ENCODE data around the gene HERC5. TPM values are rescaled to one million over a fixed set of nuclear protein-coding genes. Genes with fewer than 3 reads are reported as not detected.

HERC5 gene
- polyA plus RNA-seq, 6 donors from 2014 or later, result 6.2 to 10.5 (median 7.5) TPM

DNA sequence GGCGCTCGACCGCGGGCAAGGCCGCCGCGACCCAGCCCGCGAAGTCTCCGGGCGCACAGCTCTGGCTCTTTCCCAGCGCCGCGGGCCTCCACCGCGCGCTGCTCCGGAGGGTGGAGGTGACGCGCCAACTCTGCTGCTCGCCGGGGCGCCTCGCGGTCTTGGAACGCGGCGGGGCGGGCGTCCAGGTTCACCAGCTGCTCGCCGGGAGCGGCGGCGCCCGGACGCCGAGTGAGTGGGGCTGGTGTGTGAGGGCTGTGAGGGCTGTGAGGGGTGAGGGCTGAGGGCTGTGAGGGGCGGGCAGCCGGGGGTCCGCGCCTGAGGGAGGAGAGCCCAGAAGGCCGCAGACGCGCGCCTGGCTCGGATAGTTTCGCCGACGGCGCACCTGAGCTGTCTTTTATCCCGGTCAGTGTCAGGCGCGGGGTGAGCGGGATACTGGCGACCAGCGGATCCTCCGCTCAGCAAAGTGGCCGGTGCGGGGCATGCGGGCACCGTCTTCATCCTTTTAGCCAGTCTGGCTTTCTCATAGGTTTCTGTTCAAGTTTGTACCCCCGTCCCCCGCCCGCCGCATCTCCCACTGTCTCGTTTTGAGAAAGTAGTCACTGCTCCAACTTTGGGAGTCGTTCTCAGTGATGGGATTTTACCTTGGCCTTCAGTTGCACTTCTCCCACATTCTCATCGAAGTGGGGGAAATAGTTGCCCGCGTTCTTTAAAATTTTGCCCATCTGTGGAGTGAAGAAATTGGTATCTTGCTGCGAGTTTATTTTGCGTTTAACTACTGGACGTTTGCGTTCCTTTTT is 586 bp downstream of the HERC5 start:
- Mint-ChIP-seq H3K4me3 (peak overlapping the region; percentile 88 to 100 (median 100)), H3K27ac (peak overlapping the region; percentile 84 to 93 (median 86)), H3K36me3 (peaks cover 7 to 9% of the 10 kb centered on the region in 2 donors), H3K9me3 (peaks cover 0 to 3% (median 0%) of the 10 kb centered on the region in 7 donors), H3K27me3 (no peaks in the 10 kb centered on the region), H3K4me1 (peaks cover 7 to 22% (median 18%) of the 10 kb centered on the region in 3 donors)
- DNase-seq (peak; percentile 5), ATAC-seq (ENCODE audit: low read depth in 2 of 2) (peak; percentile 47 to 48)

GRCh38 chr4:88458104-88458740 is 1.3 kb downstream of the HERC5 start:
- H3K9me3 Mint-ChIP-seq, result peaks cover 0 to 3% (median 0%) of the 10 kb centered on the region in 7 donors
- peak overlapping the region in 5 of 6 donors; percentile 38 to 93 (median 86) for H3K27ac Mint-ChIP-seq
- peaks cover 7 to 22% (median 18%) of the 10 kb centered on the region in 3 donors for H3K4me1 Mint-ChIP-seq
- DNase-seq, result no peak
- peak overlapping the region; percentile 88 to 100 (median 100) for H3K4me3 Mint-ChIP-seq
- ATAC-seq (ENCODE audit: low read depth in 2 of 2), result no peak
- peaks cover 7 to 13% of the 10 kb centered on the region in 2 donors for H3K36me3 Mint-ChIP-seq
- H3K27me3 Mint-ChIP-seq, result no peaks in the 10 kb centered on the region

DNA sequence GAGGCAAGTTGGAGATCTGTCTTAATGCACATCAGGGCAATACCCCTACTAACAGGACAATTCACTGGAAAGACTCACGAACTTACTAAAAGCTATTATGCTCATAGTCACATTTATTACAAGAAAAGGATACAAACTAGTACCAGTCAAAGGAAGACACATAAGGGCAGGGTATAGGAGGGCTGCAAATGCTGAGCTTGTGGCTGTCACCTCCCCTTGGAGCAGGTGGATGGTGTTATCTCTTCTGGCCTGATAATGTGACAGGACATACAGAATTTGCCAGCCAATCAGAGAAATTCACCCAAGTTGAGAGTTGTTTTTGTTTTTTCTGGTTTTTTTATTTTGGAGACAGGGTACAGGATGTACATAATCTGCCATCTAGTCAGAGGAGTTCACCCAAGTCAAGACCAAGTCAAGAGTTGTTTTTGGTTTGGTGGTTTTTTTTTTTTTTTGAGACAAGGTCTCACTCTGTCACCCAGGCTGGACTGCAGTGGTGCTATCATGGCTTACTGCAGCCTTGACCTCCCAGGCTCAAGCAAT is 8.8 kb downstream of the HERC5 start:
- no peaks in the 10 kb centered on the region for H3K27me3 Mint-ChIP-seq
- no peak for DNase-seq

GRCh38 chr4:88467392-88467791 is 10.5 kb downstream of the HERC5 start:
- Mint-ChIP-seq H3K27ac (no peak overlapping the region), H3K9me3 (peaks cover 0 to 5% (median 0%) of the 10 kb centered on the region in 7 donors), H3K4me3 (no peak overlapping the region), H3K4me1 (no peaks in the 10 kb centered on the region), H3K27me3 (no peaks in the 10 kb centered on the region), H3K36me3 (peaks cover 30 to 33% of the 10 kb centered on the region in 2 donors)
- ATAC-seq (ENCODE audit: low read depth in 2 of 2), result no peak
- no peak for DNase-seq

More for the DNA sequence above, 8.8 kb downstream of the HERC5 start:
- peaks cover 0 to 5% (median 0%) of the 10 kb centered on the region in 7 donors for H3K9me3 Mint-ChIP-seq
- H3K36me3 Mint-ChIP-seq, result peaks cover 30 to 35% of the 10 kb centered on the region in 2 donors
- no peak overlapping the region for H3K27ac Mint-ChIP-seq
- no peak overlapping the region for H3K4me3 Mint-ChIP-seq
- no peaks in the 10 kb centered on the region for H3K4me1 Mint-ChIP-seq
- ATAC-seq (ENCODE audit: low read depth in 2 of 2), result no peak

DNA sequence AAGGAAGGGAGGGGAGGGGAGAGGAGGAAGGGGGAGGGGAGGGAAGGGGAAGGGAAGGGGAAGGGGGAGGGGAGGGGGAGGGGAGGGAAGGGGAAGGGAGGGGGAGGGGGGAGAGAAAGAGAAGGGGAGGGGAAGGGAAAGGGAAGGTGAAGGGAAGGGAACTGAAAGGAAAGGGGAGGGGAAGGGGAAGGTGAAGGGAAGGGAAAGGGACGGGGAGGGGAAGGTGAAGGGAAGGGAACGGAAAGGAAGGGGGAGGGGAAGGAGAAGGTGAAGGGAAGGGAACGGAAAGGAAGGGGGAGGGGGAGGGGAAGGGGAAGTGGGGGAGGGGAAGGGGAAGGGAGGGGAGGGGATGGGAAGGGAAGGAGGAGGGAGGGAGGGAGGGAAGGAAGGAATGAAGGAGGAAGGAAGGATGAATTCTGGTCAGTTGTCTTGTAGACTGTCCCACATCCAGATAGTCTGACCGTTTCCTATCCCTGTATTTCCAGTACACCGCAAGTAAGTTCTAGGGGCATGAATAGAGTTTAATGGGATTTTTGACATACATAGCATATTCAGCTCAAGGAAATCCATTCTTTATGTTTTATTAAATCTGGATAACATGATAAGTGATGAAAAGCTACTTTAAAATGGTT is 20.4 kb downstream of the HERC5 start:
- Mint-ChIP-seq H3K27me3 (no peaks in the 10 kb centered on the region), H3K9me3 (no peaks in the 10 kb centered on the region), H3K27ac (no peak overlapping the region), H3K36me3 (peaks cover 15 to 19% of the 10 kb centered on the region in 2 donors), H3K4me3 (no peak overlapping the region), H3K4me1 (no peaks in the 10 kb centered on the region)
- no peak for ATAC-seq (ENCODE audit: low read depth in 2 of 2)
- DNase-seq, result no peak

DNA sequence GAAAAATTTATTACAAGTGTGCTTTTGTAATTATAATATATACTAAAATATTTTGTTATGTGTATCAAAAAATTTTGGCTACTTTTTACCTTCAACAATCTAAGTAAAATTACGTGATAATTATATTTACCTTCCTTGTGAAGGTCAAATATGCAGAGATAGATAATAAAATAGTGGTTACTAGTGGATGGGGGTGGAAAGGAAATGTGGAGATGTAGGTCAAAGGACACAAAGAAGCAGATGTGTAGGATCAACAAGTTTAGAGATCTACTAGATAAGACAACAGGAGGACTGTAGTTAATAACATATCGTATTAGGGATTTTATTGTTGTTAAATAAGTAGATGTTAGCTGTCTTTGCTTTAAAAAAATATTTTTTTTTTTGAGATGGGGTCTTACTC is 21.3 kb downstream of the HERC5 start:
- H3K4me1 Mint-ChIP-seq, result no peaks in the 10 kb centered on the region
- H3K4me3 Mint-ChIP-seq, result no peak overlapping the region
- peaks cover 11 to 14% of the 10 kb centered on the region in 2 donors for H3K36me3 Mint-ChIP-seq
- no peak for DNase-seq
- no peak for ATAC-seq (ENCODE audit: low read depth in 2 of 2)
- no peaks in the 10 kb centered on the region for H3K9me3 Mint-ChIP-seq
- H3K27ac Mint-ChIP-seq, result no peak overlapping the region
- H3K27me3 Mint-ChIP-seq, result no peaks in the 10 kb centered on the region

GRCh38 chr4:88481537-88481936 is 24.6 kb downstream of the HERC5 start:
- no peaks in the 10 kb centered on the region for H3K27me3 Mint-ChIP-seq
- peaks cover 5 to 7% of the 10 kb centered on the region in 2 donors for H3K36me3 Mint-ChIP-seq
- DNase-seq, result no peak
- no peaks in the 10 kb centered on the region for H3K4me1 Mint-ChIP-seq
- no peak overlapping the region for H3K4me3 Mint-ChIP-seq
- no peak for ATAC-seq (ENCODE audit: low read depth in 2 of 2)
- H3K9me3 Mint-ChIP-seq, result no peaks in the 10 kb centered on the region
- H3K27ac Mint-ChIP-seq, result peak overlapping the region in 1 of 6 donors; percentile 36

DNA sequence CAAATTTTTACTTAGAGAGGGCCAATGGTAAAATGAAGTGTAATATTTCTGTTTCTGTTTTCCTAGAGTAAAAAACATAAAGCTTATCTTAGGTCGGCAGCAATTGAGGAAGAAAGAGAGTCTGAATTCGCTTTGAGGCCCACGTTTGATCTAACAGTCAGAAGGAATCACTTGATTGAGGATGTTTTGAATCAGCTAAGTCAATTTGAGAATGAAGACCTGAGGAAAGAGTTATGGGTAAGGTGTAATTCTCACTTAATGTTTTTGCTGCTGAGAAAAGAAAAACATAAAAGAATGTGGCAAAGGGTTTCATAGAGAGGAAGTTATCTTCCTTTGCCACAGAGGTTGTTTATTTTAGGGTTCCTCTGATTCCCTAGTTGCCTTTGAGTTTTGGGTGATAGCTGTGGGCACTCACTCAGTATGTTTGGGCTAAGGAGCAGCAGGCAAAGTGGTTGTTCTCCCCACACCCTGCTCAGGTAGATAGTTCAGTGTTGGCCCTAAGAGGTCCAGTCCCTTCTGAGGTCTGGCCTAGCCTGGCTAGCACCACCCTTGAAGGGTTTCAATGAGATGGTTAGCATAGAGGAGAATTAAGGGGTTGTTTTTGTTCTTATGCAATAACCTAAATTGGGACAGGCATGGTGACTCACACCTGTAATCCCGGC is 32.3 kb downstream of the HERC5 start:
- H3K36me3 Mint-ChIP-seq, result peaks cover 19 to 22% of the 10 kb centered on the region in 2 donors
- no peak overlapping the region for H3K27ac Mint-ChIP-seq
- ATAC-seq (ENCODE audit: low read depth in 2 of 2) (no peak), DNase-seq (no peak)
- no peaks in the 10 kb centered on the region for H3K9me3 Mint-ChIP-seq
- no peak overlapping the region for H3K4me3 Mint-ChIP-seq
- H3K27me3 Mint-ChIP-seq, result no peaks in the 10 kb centered on the region
- peaks cover 0 to 9% (median 0%) of the 10 kb centered on the region in 3 donors for H3K4me1 Mint-ChIP-seq

DNA sequence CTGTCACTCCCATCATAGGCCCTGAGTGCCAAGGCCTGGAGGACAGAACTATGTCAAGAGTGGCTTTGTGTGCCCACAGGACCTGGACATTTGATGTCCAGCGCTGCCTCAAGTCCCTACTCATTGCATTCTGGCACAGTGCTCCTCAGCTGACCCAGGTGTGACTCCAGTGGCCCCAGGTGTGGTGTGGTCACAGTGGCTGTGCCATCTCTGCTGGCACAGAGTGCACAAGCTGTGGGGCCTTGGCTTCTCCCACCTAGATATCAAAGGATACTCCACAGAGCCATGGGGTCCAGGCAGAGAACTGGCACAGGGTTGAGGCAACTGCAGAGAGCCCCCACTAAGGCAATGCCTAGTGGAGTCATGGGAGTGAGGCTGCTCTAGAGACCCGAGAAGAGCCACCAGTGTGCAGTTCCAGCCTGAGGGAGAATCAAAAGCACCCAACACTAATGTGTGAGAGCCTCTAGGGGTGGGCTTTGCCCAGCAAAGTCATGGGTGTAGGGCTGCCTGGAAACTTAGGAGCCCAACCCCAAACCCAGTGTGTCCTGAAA is 41.0 kb downstream of the HERC5 start:
- no peaks in the 10 kb centered on the region for H3K4me1 Mint-ChIP-seq
- H3K9me3 Mint-ChIP-seq, result no peaks in the 10 kb centered on the region
- no peak overlapping the region for H3K27ac Mint-ChIP-seq
- H3K4me3 Mint-ChIP-seq, result no peak overlapping the region
- DNase-seq, result no peak
- no peaks in the 10 kb centered on the region for H3K27me3 Mint-ChIP-seq
- H3K36me3 Mint-ChIP-seq, result peaks cover 0 to 18% of the 10 kb centered on the region in 2 donors
- no peak for ATAC-seq (ENCODE audit: low read depth in 2 of 2)

GRCh38 chr4:88503344-88503743 is 46.4 kb downstream of the HERC5 start:
- Mint-ChIP-seq H3K27me3 (no peaks in the 10 kb centered on the region), H3K27ac (peak overlapping the region in 1 of 6 donors; percentile 3), H3K36me3 (peaks cover 14% of the 10 kb centered on the region in 2 donors), H3K9me3 (no peaks in the 10 kb centered on the region), H3K4me1 (no peaks in the 10 kb centered on the region), H3K4me3 (no peak overlapping the region)
- DNase-seq (no peak), ATAC-seq (ENCODE audit: low read depth in 2 of 2) (no peak)

- Mint-ChIP-seq H3K36me3 (peaks cover 0 to under 1% of the 10 kb centered on the region in 2 donors), H3K27me3 (no peaks in the 10 kb centered on the region), H3K4me1 (no peaks in the 10 kb centered on the region), H3K4me3 (no peak overlapping the region), H3K9me3 (no peaks in the 10 kb centered on the region), H3K27ac (no peak overlapping the region)
- DNase-seq (no peak), ATAC-seq (ENCODE audit: low read depth in 2 of 2) (no peak)
These were observed 54.3 kb downstream of the HERC5 start for GRCh38 chr4:88511236-88511635.

DNA sequence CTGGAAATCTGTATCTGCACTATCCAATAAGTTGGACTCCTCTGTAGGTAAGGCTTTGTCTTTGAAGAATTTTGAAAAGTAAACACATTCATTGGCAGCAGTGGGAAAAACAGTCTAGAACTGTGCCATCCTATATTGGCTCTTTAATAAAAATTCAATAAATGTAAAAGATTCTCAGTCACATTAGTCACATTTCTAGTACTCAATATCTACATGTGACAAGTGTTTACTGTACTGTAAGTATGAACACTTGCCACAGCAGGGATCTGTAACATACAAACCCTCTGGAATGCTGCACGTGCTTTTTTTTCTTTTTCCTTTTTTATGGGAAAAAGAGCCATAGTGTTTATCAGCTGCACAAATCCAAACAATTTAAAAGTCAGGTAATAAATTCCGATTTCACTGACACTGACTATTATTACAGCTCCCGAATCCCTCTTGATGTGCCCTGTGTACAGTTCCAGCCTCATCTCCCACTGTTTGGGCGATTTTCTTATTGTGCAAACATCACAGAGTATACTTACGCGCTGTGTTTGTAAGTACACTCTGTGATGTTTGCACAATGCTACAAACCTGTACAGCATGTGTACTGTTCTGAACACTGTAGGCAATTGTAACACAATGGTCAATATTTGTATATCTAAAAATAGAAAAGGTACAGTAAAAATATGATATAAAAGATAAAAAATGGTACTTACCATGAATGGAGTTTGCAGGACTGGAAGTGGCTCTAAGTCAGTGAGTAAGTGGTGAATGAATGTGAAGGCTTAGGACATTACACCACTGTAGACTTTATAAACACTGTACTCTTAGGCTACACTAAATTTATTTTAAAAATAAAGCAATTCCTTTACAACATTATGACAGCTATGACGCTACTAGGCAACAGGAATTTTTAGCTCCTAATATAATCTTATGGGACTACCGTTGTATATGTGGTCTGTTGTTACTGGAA is 57.9 kb downstream of the HERC5 start:
- no peak overlapping the region for H3K4me3 Mint-ChIP-seq
- ATAC-seq (ENCODE audit: low read depth in 2 of 2) (no peak), DNase-seq (no peak)
- H3K36me3 Mint-ChIP-seq, result no peaks in the 10 kb centered on the region
- no peaks in the 10 kb centered on the region for H3K9me3 Mint-ChIP-seq
- no peaks in the 10 kb centered on the region for H3K4me1 Mint-ChIP-seq
- H3K27ac Mint-ChIP-seq, result no peak overlapping the region
- no peaks in the 10 kb centered on the region for H3K27me3 Mint-ChIP-seq
